ENCODE data around the gene OGFOD3. TPM values are rescaled to one million over a fixed set of nuclear protein-coding genes. Genes with fewer than 3 reads are reported as not detected.

OGFOD3 gene
- total and polyA plus RNA-seq, 2 experiments from 2014 or later, result 38.1 to 44.7 TPM

DNA sequence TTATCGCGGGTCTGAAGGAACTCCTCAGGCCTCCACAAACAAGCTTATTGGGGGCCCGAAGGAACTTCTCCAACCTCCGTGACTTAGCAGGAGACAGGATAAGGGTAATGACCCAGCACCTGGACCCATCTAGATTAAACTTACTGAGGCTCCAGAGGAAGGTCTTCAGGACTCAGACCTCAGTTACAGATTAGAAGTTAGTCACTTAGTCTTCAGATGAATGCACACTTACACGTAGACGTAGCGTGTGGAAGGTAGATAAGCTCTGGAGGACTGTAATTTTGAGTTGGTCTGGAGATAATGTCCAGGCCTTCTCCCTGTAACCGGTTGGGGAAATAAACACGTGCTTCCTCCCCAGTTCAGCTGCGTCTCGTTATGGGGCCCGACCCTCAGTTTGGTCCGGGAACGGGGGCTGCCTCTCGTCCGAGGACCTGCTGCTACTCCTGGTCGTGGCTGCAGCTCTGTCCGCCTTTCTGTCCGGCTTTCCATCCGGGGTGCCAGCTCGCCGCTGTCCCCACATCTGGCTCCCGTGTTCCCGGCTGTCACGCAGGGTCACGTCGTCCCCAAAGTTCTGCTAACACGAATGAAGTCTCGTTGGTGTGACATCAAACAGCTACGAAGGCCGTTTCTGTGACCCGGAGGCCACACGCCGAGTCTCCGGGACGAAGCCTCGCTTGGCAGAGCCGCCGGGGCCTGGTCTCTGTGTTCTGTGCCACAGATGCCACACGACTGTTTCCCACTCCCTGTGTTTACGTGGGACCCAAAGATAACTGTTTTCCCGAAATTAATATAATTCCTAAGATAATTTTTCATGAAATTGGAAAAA lies 73.0 kb downstream of the OGFOD3 start:
- no peaks in the 10 kb centered on the region for H3K27me3 ChIP-seq (replicated peaks; ENCODE audit: insufficient read depth)
- no peaks in the 10 kb centered on the region for H3K9me3 ChIP-seq (ENCODE audit: low read depth)
- WGBS, 2 experiments (ENCODE audit: low coverage in 1 of 2, low lambda C conversion rate in 2 of 2, missing lambda C conversion rate in 2 of 2), result 89 to 92% methylated on average over 35 to 42 of the region's 42 CpGs
- H3K9ac ChIP-seq, result no peak overlapping the region
- H3K9me2 ChIP-seq (ENCODE audit: insufficient read depth), result no peaks in the 10 kb centered on the region
- TF ChIP-seq EZH2phosphoT487 (IDR thresholded peaks at IDR 0.05; ENCODE audit: insufficient read depth, low read depth), result no peak
- no peak for TF ChIP-seq EZH2 (IDR thresholded peaks at IDR 0.05; ENCODE audit: insufficient read depth, poor library complexity, severe bottlenecking)
- no peaks in the 10 kb centered on the region for H4K20me1 ChIP-seq (ENCODE audit: insufficient read depth)
- H3K27ac ChIP-seq, result no peak overlapping the region
- DNase-seq, result no peak
- H3F3A ChIP-seq (ENCODE audit: insufficient read depth), result peaks cover 7% of the 10 kb centered on the region
- no peaks in the 10 kb centered on the region for H3K79me2 ChIP-seq (ENCODE audit: insufficient read depth)
- H3K36me3 ChIP-seq (ENCODE audit: low read depth), result no peaks in the 10 kb centered on the region
- in situ Hi-C loops (cut with MboI), result no loop called here
- H3K4me2 ChIP-seq (ENCODE audit: unreplicated experiment), result no peak overlapping the region
- H2AFZ ChIP-seq, result no peak overlapping the region
- peaks cover 10% of the 10 kb centered on the region for H3K4me1 ChIP-seq (ENCODE audit: insufficient read depth)
- no peak overlapping the region for H3K4me3 ChIP-seq

DNA sequence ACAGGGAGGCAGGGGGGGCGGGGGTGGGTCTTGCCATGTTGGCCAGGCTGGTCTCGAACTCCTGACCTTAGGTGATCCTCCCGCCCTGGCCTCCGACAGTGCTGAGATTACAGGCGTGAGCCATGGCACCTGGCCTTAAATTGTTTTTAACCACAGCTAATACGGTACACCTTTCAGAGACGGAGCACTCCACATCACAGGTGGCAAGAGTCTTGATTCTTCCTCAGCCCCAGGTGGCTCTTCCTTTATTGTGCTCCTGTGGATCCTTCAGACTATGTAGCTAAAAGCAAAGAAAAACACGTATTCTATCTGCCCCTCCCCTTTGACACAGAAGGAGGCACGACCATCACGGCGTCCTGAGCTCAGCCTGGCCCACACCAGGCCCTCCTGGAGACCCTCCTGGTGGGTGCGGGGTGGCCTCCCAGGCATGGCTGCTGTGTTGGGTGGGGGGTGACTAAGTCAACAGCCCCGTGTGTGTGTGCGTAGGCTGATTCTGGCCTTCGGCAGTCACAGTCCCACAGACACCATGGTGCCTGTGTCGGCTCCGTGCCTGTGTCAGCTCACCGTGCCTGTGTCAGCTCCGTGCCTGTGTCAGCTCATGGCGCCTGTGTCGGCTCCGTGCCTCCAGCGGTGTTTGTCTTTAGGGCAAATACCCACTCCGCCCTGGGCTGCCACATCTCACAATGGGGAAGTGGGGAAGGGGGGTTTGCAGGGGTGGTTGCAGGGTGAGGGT lies 74.0 kb downstream of the OGFOD3 start:
- no peaks in the 10 kb centered on the region for H3K9me2 ChIP-seq (ENCODE audit: insufficient read depth)
- H3F3A ChIP-seq (ENCODE audit: insufficient read depth), result no peaks in the 10 kb centered on the region; the same call in 1 of the 2 replicates
- 86 to 87% methylated on average over 24 of the region's 24 CpGs for WGBS, 2 experiments (ENCODE audit: low coverage in 1 of 2, low lambda C conversion rate in 2 of 2, missing lambda C conversion rate in 2 of 2)
- no peak overlapping the region for H3K27ac ChIP-seq
- no peak for TF ChIP-seq EZH2 (IDR thresholded peaks at IDR 0.05; ENCODE audit: insufficient read depth, poor library complexity, severe bottlenecking)
- TF ChIP-seq EZH2phosphoT487 (IDR thresholded peaks at IDR 0.05; ENCODE audit: insufficient read depth, low read depth), result no peak
- H2AFZ ChIP-seq, result no peak overlapping the region
- no peaks in the 10 kb centered on the region for H3K27me3 ChIP-seq (replicated peaks; ENCODE audit: insufficient read depth)
- no peak overlapping the region for H3K4me2 ChIP-seq (ENCODE audit: unreplicated experiment)
- no peaks in the 10 kb centered on the region for H4K20me1 ChIP-seq (ENCODE audit: insufficient read depth)
- H3K36me3 ChIP-seq (ENCODE audit: low read depth), result no peaks in the 10 kb centered on the region
- in situ Hi-C loops (cut with MboI), result no loop called here
- H3K9me3 ChIP-seq (ENCODE audit: low read depth), result no peaks in the 10 kb centered on the region
- no peaks in the 10 kb centered on the region for H3K79me2 ChIP-seq (ENCODE audit: insufficient read depth)
- no peak for DNase-seq
- no peak overlapping the region for H3K4me3 ChIP-seq
- H3K4me1 ChIP-seq (ENCODE audit: insufficient read depth), result peaks cover 7% of the 10 kb centered on the region
- no peak overlapping the region for H3K9ac ChIP-seq

DNA sequence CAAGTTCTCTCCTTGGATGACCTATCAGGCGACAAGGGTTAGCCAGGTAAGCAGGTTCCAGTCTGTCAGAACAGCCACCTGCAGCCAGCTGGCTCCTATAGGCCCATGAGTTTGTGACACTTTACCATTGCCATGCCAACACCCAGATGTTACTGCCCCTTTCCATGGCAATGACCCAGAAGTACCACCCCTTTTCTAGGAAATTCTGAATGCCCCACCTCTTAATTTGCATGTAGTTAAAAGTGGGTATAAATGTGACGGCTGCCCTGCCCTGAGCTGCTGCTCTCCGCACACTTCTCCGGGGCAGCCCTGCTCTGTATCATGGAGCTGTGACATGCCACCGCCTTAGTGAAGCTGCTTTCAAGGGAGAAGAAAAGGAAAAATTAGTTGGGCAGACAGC lies 74.8 kb downstream of the OGFOD3 start:
- no peak overlapping the region for H3K27ac ChIP-seq
- H3K4me3 ChIP-seq, result no peak overlapping the region
- H3F3A ChIP-seq (ENCODE audit: insufficient read depth), result no peaks in the 10 kb centered on the region
- WGBS, 2 experiments (ENCODE audit: low coverage in 1 of 2, low lambda C conversion rate in 2 of 2, missing lambda C conversion rate in 2 of 2), result 84 to 86% methylated on average over 5 of the region's 5 CpGs
- H3K4me2 ChIP-seq (ENCODE audit: unreplicated experiment), result no peak overlapping the region
- no peak overlapping the region for H2AFZ ChIP-seq
- in situ Hi-C loops (cut with MboI), result no loop called here
- no peaks in the 10 kb centered on the region for H3K79me2 ChIP-seq (ENCODE audit: insufficient read depth)
- no peak for DNase-seq
- H4K20me1 ChIP-seq (ENCODE audit: insufficient read depth), result no peaks in the 10 kb centered on the region
- no peaks in the 10 kb centered on the region for H3K9me3 ChIP-seq (ENCODE audit: low read depth)
- TF ChIP-seq EZH2 (IDR thresholded peaks at IDR 0.05; ENCODE audit: insufficient read depth, poor library complexity, severe bottlenecking) (no peak), EZH2phosphoT487 (IDR thresholded peaks at IDR 0.05; ENCODE audit: insufficient read depth, low read depth) (no peak)
- H3K9ac ChIP-seq, result no peak overlapping the region
- no peaks in the 10 kb centered on the region for H3K9me2 ChIP-seq (ENCODE audit: insufficient read depth)
- H3K36me3 ChIP-seq (ENCODE audit: low read depth), result no peaks in the 10 kb centered on the region
- no peaks in the 10 kb centered on the region for H3K27me3 ChIP-seq (replicated peaks; ENCODE audit: insufficient read depth)
- peaks cover 5% of the 10 kb centered on the region; the same call in 1 of the 2 replicates for H3K4me1 ChIP-seq (ENCODE audit: insufficient read depth)

DNA sequence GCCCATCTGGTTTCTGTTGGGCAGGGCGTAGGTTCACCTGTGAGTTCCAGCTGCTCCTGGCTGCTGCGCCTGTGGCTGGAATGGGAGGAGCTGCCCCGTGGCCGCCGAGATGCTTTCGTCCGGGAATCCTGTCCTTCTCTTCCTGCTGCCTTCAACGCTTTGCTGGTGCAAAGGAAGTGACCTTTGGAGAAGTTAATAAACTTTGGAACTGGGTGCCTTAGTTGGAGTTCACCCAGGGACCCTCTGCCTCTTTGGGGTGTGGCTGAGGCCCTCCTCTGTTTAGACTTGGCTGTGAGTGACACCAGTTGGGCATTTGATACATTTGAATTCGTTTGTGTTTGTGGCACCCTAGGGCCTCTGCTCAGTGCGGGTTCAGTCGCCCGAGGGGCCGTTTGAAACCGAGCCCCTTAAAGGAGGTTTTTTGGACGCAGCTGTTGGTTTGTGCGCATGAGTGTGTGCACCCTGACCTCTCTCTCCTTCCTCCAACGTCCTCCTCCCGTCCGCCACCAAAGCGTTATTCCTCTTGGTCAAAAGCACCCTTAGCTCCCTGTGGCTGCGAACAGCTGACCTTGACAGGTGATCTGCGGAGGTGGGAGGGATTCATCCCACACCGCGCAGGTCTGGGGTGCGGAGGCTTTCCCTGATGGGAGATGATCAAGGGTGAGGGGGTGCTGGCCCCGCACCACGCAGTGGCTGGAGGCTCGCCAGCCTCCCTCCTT lies 75.9 kb downstream of the OGFOD3 start:
- no peaks in the 10 kb centered on the region for H3K9me2 ChIP-seq (ENCODE audit: insufficient read depth)
- DNase-seq, result no peak
- 83 to 85% methylated on average over 25 to 28 of the region's 28 CpGs for WGBS, 2 experiments (ENCODE audit: low coverage in 1 of 2, low lambda C conversion rate in 2 of 2, missing lambda C conversion rate in 2 of 2)
- H3K9me3 ChIP-seq (ENCODE audit: low read depth), result no peaks in the 10 kb centered on the region
- no peaks in the 10 kb centered on the region for H3K79me2 ChIP-seq (ENCODE audit: insufficient read depth)
- H3K27me3 ChIP-seq (replicated peaks; ENCODE audit: insufficient read depth), result no peaks in the 10 kb centered on the region
- no peaks in the 10 kb centered on the region for H4K20me1 ChIP-seq (ENCODE audit: insufficient read depth)
- H3K4me3 ChIP-seq, result no peak overlapping the region
- H3K4me2 ChIP-seq (ENCODE audit: unreplicated experiment), result no peak overlapping the region
- H2AFZ ChIP-seq, result no peak overlapping the region
- TF ChIP-seq EZH2 (IDR thresholded peaks at IDR 0.05; ENCODE audit: insufficient read depth, poor library complexity, severe bottlenecking) (no peak), EZH2phosphoT487 (IDR thresholded peaks at IDR 0.05; ENCODE audit: insufficient read depth, low read depth) (no peak)
- peaks cover 5% of the 10 kb centered on the region; the same call in 1 of the 2 replicates for H3K4me1 ChIP-seq (ENCODE audit: insufficient read depth)
- no peak overlapping the region for H3K27ac ChIP-seq
- no peaks in the 10 kb centered on the region for H3F3A ChIP-seq (ENCODE audit: insufficient read depth)
- H3K9ac ChIP-seq, result no peak overlapping the region
- in situ Hi-C loops (cut with MboI), result no loop called here
- H3K36me3 ChIP-seq (ENCODE audit: low read depth), result no peaks in the 10 kb centered on the region

Measured in GM23248 (cell line).